C4-2B (cell line): ENCODE data around the gene G6PD.

Experiments
- H3K27ac ChIP-seq: fragments of 450-650 bp; 2 replicates; pipeline ENCODE4 v1.5.1; 2017
- ZFX ChIP-seq: fragments of 450-650 bp; IDR thresholded peaks from 2 replicates; pipeline ENCODE4 v1.6.1; 2017
- TF ChIP-seq, protein P1 (sequence below): fragments of 450-650 bp; conservative IDR thresholded peaks from 2 replicates; pipeline ENCODE4 v1.5.1; 2017; ENCODE audit warnings: mild to moderate bottlenecking

Gene G6PD

DNA sequence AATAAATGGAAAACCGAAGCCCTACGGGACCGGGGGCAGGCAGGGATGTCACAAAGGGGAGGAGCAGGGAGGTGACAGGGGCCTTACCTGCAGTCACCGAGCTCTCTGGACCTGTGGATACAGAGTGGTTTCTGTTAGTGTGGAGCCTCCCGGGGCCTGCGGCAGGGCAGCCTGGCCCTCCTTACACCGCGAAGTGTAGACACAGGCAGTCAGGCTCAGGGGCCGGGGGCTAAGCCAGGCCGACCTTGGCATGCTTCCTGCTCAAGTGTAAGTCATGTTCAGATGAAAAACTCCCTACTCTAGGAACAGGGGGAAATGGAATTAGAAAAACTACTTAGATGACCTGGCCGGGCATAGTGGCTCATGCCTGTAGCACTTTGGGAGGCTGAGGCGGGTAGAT is 34.9 kb downstream of the G6PD start:
- no peak overlapping the region for H3K27ac ChIP-seq
- TF ChIP-seq, protein P1, sequence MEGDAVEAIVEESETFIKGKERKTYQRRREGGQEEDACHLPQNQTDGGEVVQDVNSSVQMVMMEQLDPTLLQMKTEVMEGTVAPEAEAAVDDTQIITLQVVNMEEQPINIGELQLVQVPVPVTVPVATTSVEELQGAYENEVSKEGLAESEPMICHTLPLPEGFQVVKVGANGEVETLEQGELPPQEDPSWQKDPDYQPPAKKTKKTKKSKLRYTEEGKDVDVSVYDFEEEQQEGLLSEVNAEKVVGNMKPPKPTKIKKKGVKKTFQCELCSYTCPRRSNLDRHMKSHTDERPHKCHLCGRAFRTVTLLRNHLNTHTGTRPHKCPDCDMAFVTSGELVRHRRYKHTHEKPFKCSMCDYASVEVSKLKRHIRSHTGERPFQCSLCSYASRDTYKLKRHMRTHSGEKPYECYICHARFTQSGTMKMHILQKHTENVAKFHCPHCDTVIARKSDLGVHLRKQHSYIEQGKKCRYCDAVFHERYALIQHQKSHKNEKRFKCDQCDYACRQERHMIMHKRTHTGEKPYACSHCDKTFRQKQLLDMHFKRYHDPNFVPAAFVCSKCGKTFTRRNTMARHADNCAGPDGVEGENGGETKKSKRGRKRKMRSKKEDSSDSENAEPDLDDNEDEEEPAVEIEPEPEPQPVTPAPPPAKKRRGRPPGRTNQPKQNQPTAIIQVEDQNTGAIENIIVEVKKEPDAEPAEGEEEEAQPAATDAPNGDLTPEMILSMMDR, result no peak
- no peak for TF ChIP-seq ZFX

GRCh38 chrX:154509455-154509854 is 37.2 kb downstream of the G6PD start:
- TF ChIP-seq, protein P1, result no peak
- TF ChIP-seq ZFX, result no peak
- no peak overlapping the region for H3K27ac ChIP-seq

- TF ChIP-seq, protein P1, result no peak
- H3K27ac ChIP-seq, result no peak overlapping the region
These were observed 38.3 kb downstream of the G6PD start for GRCh38 chrX:154508384-154508745.

GRCh38 chrX:154507673-154508383 is 38.8 kb downstream of the G6PD start:
- no peak for TF ChIP-seq ZFX
- TF ChIP-seq, protein P1, result no peak
- no peak overlapping the region for H3K27ac ChIP-seq

DNA sequence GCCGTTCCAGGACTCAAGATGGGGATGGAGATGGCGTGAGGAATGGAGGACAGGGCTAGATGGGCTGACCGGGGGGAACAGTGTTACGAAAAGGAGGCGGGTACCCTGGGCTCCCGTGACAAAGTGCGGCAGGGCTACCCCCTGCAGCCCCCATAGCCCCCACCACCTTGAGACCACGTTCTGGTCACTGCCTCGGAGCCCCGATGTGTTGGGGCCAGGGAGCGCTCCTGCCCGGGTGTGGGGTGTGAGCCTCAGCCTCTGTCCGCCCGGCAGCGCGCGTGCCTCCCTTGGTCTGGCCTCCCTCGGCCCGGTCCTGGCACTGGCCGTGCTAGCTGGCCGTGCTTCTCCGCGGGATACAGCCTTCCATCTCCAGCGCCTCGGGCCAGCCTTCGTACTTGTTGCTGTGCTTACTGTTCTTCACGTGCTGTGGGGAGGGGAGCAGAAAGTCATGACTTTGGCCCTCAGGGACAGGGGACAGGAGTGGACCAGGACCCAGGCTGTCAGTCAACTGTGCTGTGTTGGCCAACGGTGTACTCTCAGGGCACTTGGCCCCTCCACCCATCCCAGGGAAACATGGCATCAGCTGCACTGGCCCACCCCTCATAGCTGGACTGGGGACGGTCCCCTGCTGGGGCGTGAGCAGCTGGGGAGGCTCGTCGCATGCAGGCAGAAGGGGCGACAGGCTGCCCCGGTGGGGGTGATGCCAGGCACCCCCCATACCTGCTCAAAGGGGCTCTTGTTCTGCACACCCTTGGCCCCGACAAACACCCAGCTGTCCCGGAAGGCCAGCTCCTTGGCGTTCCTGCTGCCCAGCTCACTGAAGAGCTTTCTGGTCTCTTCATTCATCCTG is 39.9 kb downstream of the G6PD start:
- no peak for TF ChIP-seq ZFX
- TF ChIP-seq, protein P1, result no peak
- H3K27ac ChIP-seq, result no peak overlapping the region

DNA sequence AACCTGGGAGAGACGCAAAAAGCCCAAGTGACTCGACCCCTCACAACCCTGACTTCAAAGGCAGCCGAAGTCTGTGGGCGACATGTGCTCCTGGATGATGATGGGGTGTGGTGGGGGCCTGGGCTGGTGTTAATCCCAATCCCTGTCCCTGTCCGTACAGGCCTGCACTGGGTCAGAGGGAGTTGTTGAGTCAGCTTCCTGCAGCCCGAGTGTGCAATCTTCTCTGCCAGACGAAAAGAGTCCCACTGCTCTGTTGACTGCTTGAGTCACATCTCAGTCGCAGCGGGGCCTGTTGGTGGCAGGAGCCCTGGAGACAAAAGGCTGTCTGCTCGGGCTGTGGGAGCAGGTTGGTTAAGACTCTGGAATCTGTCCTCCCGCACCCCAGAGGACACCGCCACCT is 40.9 kb downstream of the G6PD start:
- TF ChIP-seq ZFX, result no peak
- TF ChIP-seq, protein P1, result no peak
- no peak overlapping the region for H3K27ac ChIP-seq

GRCh38 chrX:154502989-154503388 is 43.7 kb downstream of the G6PD start:
- TF ChIP-seq, protein P1, result no peak
- no peak for TF ChIP-seq ZFX
- no peak overlapping the region for H3K27ac ChIP-seq
